Activated T-helper 1 cell treated with anti-CD3 and anti-CD28 coated beads, Interleukin-2, amount 50 U/mL, for 16 hours (primary cell): ENCODE data around the gene CCDC50.

ENCODE experiments used
- DNase-seq, 2 donors: peaks; one replicate each; pipeline ENCODE4 v3.0.0-alpha.2; 2020; ENCODE audit warnings: low read depth in 1 of 2, low spot score in 1 of 2

CCDC50 gene

GRCh38 chr3:191376516-191377141, 47.4 kb downstream of the CCDC50 start:
- DNase-seq = no peak

- DNase-seq = no peak
Observed at GRCh38 chr3:191378142-191378812, 49.1 kb downstream of the CCDC50 start.

- DNase-seq = no peak
Observed at GRCh38 chr3:191379446-191379845, 50.3 kb downstream of the CCDC50 start.

DNA sequence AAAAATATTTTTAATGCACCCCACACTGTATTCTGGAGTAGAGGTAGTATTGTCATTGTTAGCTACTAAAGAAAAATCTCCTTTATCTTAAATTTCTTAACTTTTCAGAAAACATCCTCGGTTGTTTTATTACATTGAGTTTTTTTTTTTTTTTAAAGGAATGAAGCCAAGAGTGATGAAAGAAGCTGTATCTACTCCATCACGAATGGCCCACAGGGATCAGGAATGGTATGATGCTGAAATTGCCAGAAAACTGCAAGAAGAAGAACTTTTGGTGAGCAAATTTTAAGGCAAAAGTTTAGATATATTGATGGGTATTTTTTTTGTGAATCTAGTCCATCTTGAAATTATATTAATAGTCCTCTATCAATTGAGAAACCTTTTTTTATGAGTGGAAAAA, 50.8 kb downstream of the CCDC50 start:
- DNase-seq = no peak

- DNase-seq = no peak
Observed at GRCh38 chr3:191381303-191381702, 52.1 kb downstream of the CCDC50 start.

DNA sequence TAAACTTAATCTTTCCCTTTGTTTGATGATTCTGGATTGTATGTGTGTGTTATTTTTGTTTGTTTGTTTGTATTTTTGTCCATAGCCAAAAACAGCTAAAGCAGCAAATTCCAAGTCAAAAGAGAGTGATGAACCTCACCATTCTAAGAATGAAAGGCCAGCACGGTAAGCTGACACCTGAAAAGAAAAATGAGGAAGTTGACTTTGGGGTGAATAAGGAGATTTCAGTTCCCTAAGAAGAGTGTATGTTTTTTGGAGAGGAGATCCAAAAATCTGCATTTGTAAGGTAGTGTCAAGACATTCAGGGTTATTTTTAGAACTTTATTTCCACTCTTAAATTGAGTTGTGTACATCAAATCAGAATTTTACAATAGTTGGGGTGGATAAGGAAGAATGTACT, 53.5 kb downstream of the CCDC50 start:
- no peak for DNase-seq

DNA sequence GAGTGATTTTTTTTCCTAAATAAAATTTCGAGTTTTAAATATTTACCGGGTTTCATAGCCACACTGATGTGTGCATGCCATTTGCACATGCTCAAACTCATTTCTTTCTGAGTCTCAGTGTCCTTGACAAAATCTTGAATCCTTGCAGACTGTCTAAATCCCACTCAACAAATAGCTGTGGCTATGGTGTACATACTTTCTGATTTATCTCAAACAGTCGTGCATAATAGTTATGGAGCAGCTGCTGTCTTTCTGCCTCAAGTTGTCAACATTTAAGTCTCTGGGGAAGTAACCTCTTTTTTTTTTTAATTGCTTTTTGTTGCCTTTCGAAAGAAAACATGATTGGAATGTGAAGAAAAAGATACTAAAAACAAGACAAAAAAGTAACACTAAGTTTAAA, 53.9 kb downstream of the CCDC50 start:
- DNase-seq = no peak

DNA sequence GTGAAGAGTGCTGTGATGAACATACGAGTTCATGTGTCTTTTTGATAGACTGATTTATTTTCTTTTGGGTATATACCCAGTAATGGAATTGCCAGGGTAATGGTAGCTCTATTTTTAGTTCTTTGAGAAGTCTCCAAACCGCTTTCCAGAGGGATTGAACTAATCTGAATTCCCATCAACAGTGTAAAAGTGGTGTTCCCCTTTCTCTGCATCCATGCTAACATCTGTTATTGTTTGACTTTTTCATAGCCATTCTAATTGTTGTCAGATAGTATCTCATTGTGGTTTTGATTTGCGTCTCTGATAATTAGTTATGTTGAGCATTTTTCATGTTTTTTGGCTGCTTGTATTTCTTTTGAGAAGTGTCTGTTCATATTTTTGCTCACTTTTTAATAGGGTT, 55.9 kb downstream of the CCDC50 start:
- DNase-seq = no peak

DNA sequence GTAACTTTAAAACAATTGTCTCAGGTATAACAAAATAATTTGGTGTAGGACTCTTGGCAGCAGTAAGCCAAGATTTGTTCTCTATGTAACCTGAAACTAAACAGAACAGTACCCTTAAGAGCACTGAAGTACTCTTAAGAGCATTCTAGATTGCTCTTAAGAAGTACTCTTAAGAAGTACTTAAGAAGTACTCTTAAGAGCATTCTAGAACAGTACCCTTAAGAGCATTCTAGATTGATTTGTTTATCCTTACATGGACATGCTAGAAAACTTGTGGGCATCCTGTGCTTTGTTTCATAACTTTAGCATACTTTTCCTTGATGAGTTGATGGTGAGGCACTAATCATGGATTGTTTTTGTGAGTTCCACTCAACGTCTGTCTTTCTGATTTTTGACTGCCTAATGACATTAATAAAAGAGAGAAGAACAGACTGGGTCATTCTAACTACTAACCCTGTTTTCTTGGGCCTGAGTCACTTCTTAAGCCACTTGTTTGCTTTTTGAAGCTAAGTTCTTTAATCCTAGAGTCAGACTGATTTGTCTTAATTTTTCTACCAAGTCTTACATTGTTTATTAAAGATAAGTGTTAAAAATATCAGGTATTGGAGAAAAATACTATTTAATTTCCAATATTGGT, 58.4 kb downstream of the CCDC50 start:
- no peak for DNase-seq

GRCh38 chr3:191388823-191389222, 59.6 kb downstream of the CCDC50 start:
- DNase-seq = no peak

GRCh38 chr3:191390580-191390979, 61.4 kb downstream of the CCDC50 start:
- no peak for DNase-seq

- DNase-seq = no peak
Observed at GRCh38 chr3:191391861-191392808, 62.9 kb downstream of the CCDC50 start.

DNA sequence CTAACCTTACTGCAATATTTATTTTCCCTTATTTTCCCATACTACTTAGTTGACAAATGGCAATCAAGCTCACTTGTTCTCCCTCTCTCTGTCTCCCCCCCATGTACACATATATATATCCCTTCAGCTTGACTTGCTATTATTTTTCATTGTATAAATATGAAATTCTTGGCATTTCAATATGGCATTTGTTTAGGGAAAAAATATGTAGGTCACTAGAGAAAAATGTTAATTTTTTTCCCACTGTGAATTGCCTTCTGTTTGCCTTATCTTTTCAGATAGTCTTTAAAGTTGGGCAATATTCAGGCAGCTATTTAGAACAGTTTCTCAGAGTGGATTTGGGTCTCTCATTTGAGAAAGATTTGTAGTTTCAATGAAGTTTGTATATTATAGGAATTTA, 64.0 kb downstream of the CCDC50 start:
- no peak for DNase-seq

GRCh38 chr3:191397771-191398170, 68.6 kb downstream of the CCDC50 start:
- DNase-seq = no peak

GRCh38 chr3:191398607-191399006, 69.4 kb downstream of the CCDC50 start:
- DNase-seq = no peak

- no peak for DNase-seq
Observed at GRCh38 chr3:191399918-191400317, 70.7 kb downstream of the CCDC50 start.

DNA sequence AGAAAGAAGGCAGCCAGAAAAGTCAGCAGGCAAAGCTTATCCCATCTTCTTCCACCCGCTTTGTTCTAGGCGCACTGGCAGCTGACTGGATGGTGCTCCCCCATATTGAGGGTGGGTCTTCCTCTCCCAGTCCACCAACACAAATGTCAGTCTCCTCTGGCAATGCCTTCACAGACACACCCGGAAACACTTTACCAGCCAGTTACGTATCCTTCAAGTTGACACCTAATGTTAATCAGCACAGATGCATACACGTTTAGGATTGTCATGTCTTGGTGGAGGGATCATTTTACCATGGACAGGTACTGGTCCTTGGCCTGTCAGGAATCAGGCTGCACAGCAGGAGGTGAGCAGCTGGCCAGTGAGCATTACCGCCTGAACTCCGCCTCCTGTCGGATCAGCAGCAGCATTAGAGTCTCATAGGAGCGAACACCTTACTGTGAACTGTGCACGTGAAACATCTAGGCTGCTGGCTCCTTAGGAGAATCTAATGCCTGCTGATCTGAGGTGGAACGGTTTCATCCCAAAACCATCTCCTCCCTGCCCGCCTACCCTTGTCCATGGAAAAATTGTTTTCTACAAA, 72.7 kb downstream of the CCDC50 start:
- no peak for DNase-seq

DNA sequence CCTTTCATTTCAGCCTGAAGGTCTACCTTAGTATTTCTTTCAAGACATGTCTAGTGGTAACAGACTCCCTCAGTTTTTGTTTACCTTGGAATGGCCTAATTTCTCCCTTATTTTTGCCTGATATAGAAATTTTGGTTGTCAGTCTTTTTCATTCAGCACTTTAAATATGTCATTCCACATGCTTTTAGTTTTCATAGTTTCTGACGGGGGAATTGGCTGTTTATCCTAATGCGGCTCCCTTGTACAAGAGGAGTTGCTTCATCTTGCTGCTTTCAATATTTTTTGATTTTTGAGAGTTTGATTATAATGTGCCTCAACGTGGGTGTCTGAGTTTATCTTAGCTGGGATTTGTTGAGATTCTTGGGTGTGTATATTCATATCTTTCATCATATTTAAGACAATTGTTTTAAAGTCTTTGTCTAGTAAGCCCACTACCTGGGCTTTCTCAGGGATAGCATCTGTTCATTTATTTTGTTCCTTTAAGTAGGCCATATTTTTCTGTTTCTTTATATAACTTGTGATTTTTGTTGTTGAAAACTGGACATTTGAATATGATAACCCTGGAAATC, 80.7 kb downstream of the CCDC50 start:
- no peak for DNase-seq

DNA sequence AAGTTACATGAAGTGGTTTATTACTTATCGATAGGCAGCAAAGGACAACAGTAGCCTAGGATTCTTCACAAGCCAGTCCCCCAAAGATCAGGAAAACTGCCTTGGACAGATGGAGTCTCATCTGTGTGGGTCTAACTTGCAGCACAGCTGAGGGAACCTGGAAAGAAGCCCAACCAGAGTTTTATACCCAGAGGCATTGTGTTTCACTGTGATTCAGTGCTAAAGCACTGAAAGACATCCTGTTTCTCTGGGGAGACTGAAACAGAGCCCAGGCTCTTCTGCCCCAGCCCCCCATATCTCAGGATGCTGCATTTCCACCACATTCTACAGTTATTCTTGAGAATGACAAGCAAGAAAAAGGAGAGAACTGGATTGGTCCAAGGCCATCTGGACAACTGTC, 83.6 kb downstream of the CCDC50 start:
- no peak for DNase-seq

GRCh38 chr3:191414286-191414685, 85.1 kb downstream of the CCDC50 start:
- DNase-seq = no peak

DNA sequence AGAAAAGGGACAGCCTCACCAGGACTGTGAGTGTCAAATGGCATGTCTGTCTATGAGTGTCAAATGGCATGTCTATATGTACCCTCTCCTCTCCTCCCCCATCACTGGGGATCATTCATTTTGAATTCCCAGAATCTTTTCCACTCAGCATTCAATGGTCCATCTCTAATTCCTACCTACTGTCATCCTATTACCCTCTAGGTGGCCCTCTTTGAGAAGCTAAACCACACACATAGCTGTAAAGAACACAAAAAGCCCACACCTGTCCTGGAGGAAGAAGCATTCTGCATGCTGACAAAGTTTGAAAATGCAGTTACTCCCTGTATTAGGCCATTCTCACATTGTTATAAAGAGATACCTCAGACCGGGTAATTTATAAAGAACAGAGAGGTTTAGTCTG, 85.5 kb downstream of the CCDC50 start:
- DNase-seq = no peak
